SK-N-SH (cell line): ENCODE results near the gene TMEM72. TPM values are rescaled to one million over a fixed set of nuclear protein-coding genes. Genes with fewer than 3 reads are reported as not detected.

Source experiments
- CTCF ChIA-PET: fragments of 300-600, 350-600 bp; formaldehyde crosslinking; extraction: SDS; loops from one replicate; lab custom pipeline; 2021; lab: Yijun Ruan, JAX
- POLR2A ChIA-PET: fragments of 350-600 bp; sonication (Branson Sonifier 250); formaldehyde crosslinking; extraction: SDS; loops from one replicate; lab custom pipeline; 2020; ENCODE audit warnings: antibody characterized with exemption, inconsistent platforms; lab: Yijun Ruan, JAX
- DNase-seq: peaks from one replicate; pipeline ENCODE4 v3.0.0; 2012
- H2AFZ ChIP-seq: fragments of 200-600 bp; sonication (generic); 2 replicates; pipeline ENCODE4 v1.8.1; 2016; ENCODE audit warnings: antibody characterized with exemption, mild to moderate bottlenecking, low read depth
- H3F3A ChIP-seq: fragments of 200-600 bp; sonication (generic); replicated peaks from 2 replicates; pipeline ENCODE3; 2016; ENCODE audit warnings: antibody characterized with exemption, mild to moderate bottlenecking; ENCODE audit not compliant: insufficient read depth
- H3K27ac ChIP-seq, 2 experiments: fragments of 200-500 bp in 1 of 2; fragments of 200-600 bp in 1 of 2; sonication (Bioruptor generic) in 1 of 2; sonication (generic), shearing (Covaris generic) in 1 of 2; 2 replicates each; pipeline versions ENCODE4 v1.5.1 to v1.6.1; 2014 to 2016; ENCODE audit warnings: low read depth in 2 of 2, inconsistent platforms in 1 of 2, low read length in 1 of 2, mild to moderate bottlenecking in 1 of 2, mixed read lengths in 1 of 2
- H3K27me3 ChIP-seq: fragments of 200-600 bp; sonication (generic), shearing (Covaris generic); 2 replicates; pipeline ENCODE4 v1.6.1; 2016; ENCODE audit warnings: mixed run types; ENCODE audit not compliant: insufficient read depth
- H3K36me3 ChIP-seq, 2 experiments: fragments of 200-500 bp in 1 of 2; fragments of 200-600 bp in 1 of 2; sonication (Bioruptor generic) in 1 of 2; sonication (generic) in 1 of 2; replicated peaks in 1 of 2; 2 replicates each; pipeline versions ENCODE3 to v1.5.1; 2014 to 2016; ENCODE audit warnings: low read length in 1 of 2, mild to moderate bottlenecking in 1 of 2; ENCODE audit not compliant: insufficient read depth in 2 of 2, control insufficient read depth in 1 of 2
- H3K4me1 ChIP-seq, 2 experiments: fragments of 200-500 bp in 1 of 2; fragments of 200-600 bp in 1 of 2; sonication (Bioruptor generic) in 1 of 2; sonication (generic), shearing (Covaris generic) in 1 of 2; 2 replicates each; pipeline versions ENCODE4 v1.5.1 to v1.6.1; 2014 to 2016; ENCODE audit warnings: low read depth in 1 of 2, low read length in 1 of 2, mixed run types in 1 of 2; ENCODE audit not compliant: insufficient read depth in 2 of 2, control insufficient read depth in 1 of 2
- H3K4me2 ChIP-seq: fragments of 200-600 bp; sonication (generic), shearing (Covaris generic); 2 replicates; pipeline ENCODE4 v1.6.1; 2017; ENCODE audit warnings: mixed run types
- H3K4me3 ChIP-seq, 2 experiments: fragments of 200-500 bp in 1 of 2; fragments of 200-600 bp in 1 of 2; sonication (Bioruptor generic) in 1 of 2; sonication (generic), shearing (Covaris generic) in 1 of 2; 2 replicates each; pipeline versions ENCODE4 v1.5.1 to v1.8.1; 2014 to 2016; ENCODE audit warnings: low read depth in 2 of 2, inconsistent platforms in 1 of 2, low read length in 1 of 2, mild to moderate bottlenecking in 1 of 2, mixed read lengths in 1 of 2, moderate library complexity in 1 of 2
- H3K79me2 ChIP-seq: fragments of 200-600 bp; sonication (generic); 2 replicates; pipeline ENCODE4 v1.8.1; 2017; ENCODE audit warnings: mild to moderate bottlenecking; ENCODE audit not compliant: insufficient read depth
- H3K9ac ChIP-seq: fragments of 200-600 bp; sonication (generic); 2 replicates; pipeline ENCODE4 v1.6.1; 2017; ENCODE audit warnings: mixed run types
- H3K9me2 ChIP-seq: fragments of 200-600 bp; sonication (generic); 2 replicates; pipeline ENCODE4 v1.6.1; 2017; ENCODE audit warnings: mixed run types
- H3K9me3 ChIP-seq: fragments of 200-600 bp; sonication (generic); 2 replicates; pipeline ENCODE4 v1.6.1; 2017; ENCODE audit warnings: mixed run types, mild to moderate bottlenecking, moderate library complexity
- H4K20me1 ChIP-seq: fragments of 200-600 bp; sonication (generic); 2 replicates; pipeline ENCODE4 v1.6.1; 2017; ENCODE audit warnings: mild to moderate bottlenecking, mixed run types; ENCODE audit not compliant: insufficient read depth
- CHD2 ChIP-seq: fragments of 150-350 bp; IDR thresholded peaks from 2 replicates; pipeline ENCODE4 v1.6.1; 2018; ENCODE audit warnings: low read length; ENCODE audit not compliant: partially characterized antibody
- EP300 ChIP-seq, 2 experiments: IDR thresholded peaks; 2 replicates each; pipeline versions ENCODE4 v1.4.0 to v1.6.1; 2012; ENCODE audit warnings: borderline replicate concordance in 1 of 2, low read depth in 1 of 2, low read length in 1 of 2
- FOSL2 ChIP-seq: IDR thresholded peaks from 2 replicates; pipeline ENCODE4 v1.4.0; 2012; ENCODE audit warnings: low read depth, mild to moderate bottlenecking, moderate library complexity, borderline replicate concordance
- FOXM1 ChIP-seq: IDR thresholded peaks from 2 replicates; pipeline ENCODE4 v1.4.0; 2012; ENCODE audit warnings: low read depth, mild to moderate bottlenecking
- GABPA ChIP-seq: IDR thresholded peaks from 2 replicates; pipeline ENCODE4 v1.4.0; 2012; ENCODE audit warnings: low read depth, mild to moderate bottlenecking
- JUND ChIP-seq: IDR thresholded peaks from 2 replicates; pipeline ENCODE4 v1.4.0; 2012
- NFIC ChIP-seq: IDR thresholded peaks from 2 replicates; pipeline ENCODE4 v1.4.0; 2012; ENCODE audit warnings: borderline replicate concordance
- NRF1 ChIP-seq: IDR thresholded peaks from 2 replicates; pipeline ENCODE4 v1.6.1; 2012; ENCODE audit warnings: low read depth, mild to moderate bottlenecking, low read length
- POLR2AphosphoS5 ChIP-seq: IDR thresholded peaks from 2 replicates; pipeline ENCODE4 v1.6.1; 2012; ENCODE audit warnings: low read depth, low read length
- RCOR1 ChIP-seq: fragments of 150-350 bp; IDR thresholded peaks from 2 replicates; pipeline ENCODE4 v1.6.1; 2017; ENCODE audit warnings: antibody characterized with exemption, low read length
- RXRA ChIP-seq: IDR thresholded peaks from 2 replicates; pipeline ENCODE4 v1.4.0; 2012; ENCODE audit warnings: low read depth, mild to moderate bottlenecking, borderline replicate concordance
- TCF12 ChIP-seq: IDR thresholded peaks from 2 replicates; pipeline ENCODE4 v1.4.0; 2012
- WGBS: methylation state at CpG from one replicate; pipeline ENCODE4 v1.1.6; 2017; ENCODE audit warnings: low lambda C conversion rate; 5-methylcytosine and 5-hydroxymethylcytosine counted together
- polyA plus RNA-seq, 3 experiments: library from polyadenylated mRNA; depleted of rRNA; stranded (reverse); fragments of >200 nt; gene quantifications; 2 replicates each; pipeline ENCODE4 v1.2.3, GENCODE V29; 2012
- TF ChIP-seq, protein P1 (sequence below): IDR thresholded peaks from 2 replicates; pipeline ENCODE4 v1.4.0; 2012; ENCODE audit warnings: low read depth
- TF ChIP-seq, protein P2 (sequence below): IDR thresholded peaks from 2 replicates; pipeline ENCODE4 v1.4.0; 2012; ENCODE audit warnings: low read depth, borderline replicate concordance
- TF ChIP-seq, protein P3 (sequence below): fragments of 200-600 bp; sonication (generic); IDR thresholded peaks from 2 replicates; pipeline ENCODE4 v1.6.1; 2017; ENCODE audit warnings: antibody characterized with exemption, mild to moderate bottlenecking, moderate library complexity
- TF ChIP-seq, protein P4 (sequence below): IDR thresholded peaks from 2 replicates; pipeline ENCODE4; 2012
- TF ChIP-seq, protein P5 (sequence below): IDR thresholded peaks from 2 replicates; pipeline ENCODE4 v1.6.1; 2012; ENCODE audit warnings: mild to moderate bottlenecking, low read depth, low read length, moderate library complexity

The TMEM72 gene
- polyA plus RNA-seq, 1 of the 3 experiments (the other 2 are of a cell fraction): not detected

DNA sequence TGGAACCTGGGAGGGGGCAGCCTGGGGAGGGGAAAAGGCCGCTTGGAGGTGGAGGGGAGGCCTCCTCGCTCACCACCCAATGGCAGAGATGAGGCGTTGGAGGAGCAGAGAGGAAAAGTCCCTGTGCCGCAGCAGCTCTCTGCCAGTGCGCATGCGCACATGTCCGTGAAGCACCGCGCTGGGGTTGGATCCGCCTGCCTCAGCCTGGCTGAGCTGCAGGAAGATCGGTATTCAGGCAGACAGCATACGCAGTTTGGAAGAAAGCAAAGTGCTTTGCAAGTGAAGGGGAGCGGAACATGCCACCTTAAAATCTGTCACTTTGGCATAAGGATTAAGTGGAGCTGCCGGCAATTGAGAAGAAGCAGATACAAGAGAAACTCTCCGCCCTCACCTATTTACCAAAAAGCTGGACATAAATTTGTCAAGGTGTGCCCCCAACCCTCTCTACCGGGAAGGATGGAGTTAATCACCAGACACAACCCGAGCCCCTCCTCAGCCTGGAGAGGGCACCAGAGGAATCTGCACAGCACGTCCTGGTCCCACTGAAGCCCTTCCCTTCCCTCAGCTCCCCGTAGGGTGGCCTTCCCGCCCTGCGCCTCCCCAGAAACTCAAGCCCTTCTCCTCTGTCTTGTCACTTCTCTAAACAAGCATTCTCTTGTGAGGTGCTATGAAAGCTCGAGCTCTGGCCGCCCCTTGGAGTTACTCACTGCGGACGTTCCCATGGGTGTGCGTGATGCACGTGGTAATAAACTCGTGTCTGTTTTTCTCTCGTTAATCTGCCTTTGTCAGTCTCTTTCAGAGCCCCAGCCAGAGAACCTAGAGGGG, 32.2 kb upstream of the TMEM72 start:
- peak; percentile 86 for DNase-seq
- H3K4me3 ChIP-seq: peak overlapping the region; percentile 40 to 61
- H3K36me3 ChIP-seq: no peaks in the 10 kb centered on the region
- no peaks in the 10 kb centered on the region for H3F3A ChIP-seq
- CTCF ChIA-PET: interaction anchor here (1.1 to 4.8 kb wide), 4 partner anchors 14 to 1189 kb away, joined by 3 to 32 read pairs (median 4); no protein-coding TSS in a partner anchor
- no peaks in the 10 kb centered on the region for H3K9me2 ChIP-seq
- TF ChIP-seq JUND: no peak
- TF ChIP-seq, protein P1, sequence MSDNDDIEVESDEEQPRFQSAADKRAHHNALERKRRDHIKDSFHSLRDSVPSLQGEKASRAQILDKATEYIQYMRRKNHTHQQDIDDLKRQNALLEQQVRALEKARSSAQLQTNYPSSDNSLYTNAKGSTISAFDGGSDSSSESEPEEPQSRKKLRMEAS: 0 out of 2 replicates have a peak, but pooled peaks have one; percentile 24
- TF ChIP-seq NRF1: peak; percentile 68
- TF ChIP-seq, all 33 proteins: peak for 2
- Histone ChIP-seq H3K27ac (no peak overlapping the region), H3K4me1 (peaks cover 0 to 10% of the 10 kb centered on the region in 2 experiments; a peak in 1 of 4 replicates), H3K4me2 (peak overlapping the region; percentile 82), H3K27me3 (peaks cover 32% of the 10 kb centered on the region), H2AFZ (peak overlapping the region; percentile 63), H3K79me2 (no peaks in the 10 kb centered on the region), H3K9me3 (no peaks in the 10 kb centered on the region), H4K20me1 (no peaks in the 10 kb centered on the region), H3K9ac (no peak overlapping the region)
- 4% methylated on average over 25 of the region's 29 CpGs for WGBS
- POLR2A ChIA-PET: no interaction called here

DNA sequence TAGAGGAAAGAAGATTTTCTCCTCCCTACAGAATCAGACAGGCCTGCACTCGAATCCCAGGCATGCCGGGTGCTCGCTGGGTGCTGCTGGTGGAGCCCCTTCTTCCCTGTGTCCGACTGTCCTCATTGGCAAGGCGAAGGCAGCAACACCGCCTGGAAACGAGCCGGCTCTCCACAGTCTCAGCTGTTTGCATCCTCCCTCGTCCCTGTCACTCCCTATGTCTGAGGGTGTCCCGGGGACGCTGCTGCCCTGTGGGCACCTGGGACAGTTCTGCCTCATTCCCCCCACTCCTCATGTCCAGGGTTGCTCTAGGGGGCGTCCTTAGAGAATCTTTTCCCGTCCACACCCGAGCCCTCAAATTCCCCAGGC, 31.6 kb upstream of the TMEM72 start:
- POLR2A ChIA-PET: no interaction called here
- Histone ChIP-seq H3K27me3 (peaks cover 32% of the 10 kb centered on the region), H3K36me3 (no peaks in the 10 kb centered on the region), H3F3A (no peaks in the 10 kb centered on the region), H3K4me1 (peaks cover 0 to 10% of the 10 kb centered on the region in 2 experiments; a peak in 1 of 4 replicates), H3K4me3 (peak overlapping the region in 1 of 2 experiments; percentile 40; a peak in 3 of 4 replicates), H3K79me2 (no peaks in the 10 kb centered on the region), H4K20me1 (no peaks in the 10 kb centered on the region), H3K9me3 (no peaks in the 10 kb centered on the region), H3K27ac (no peak overlapping the region), H3K9ac (no peak overlapping the region), H3K9me2 (no peaks in the 10 kb centered on the region), H3K4me2 (peak overlapping the region; percentile 82), H2AFZ (peak overlapping the region; percentile 63; the same call in 1 of the 2 replicates)
- CTCF ChIA-PET: interaction anchor here (1.1 to 4.8 kb wide), 4 partner anchors 14 to 1189 kb away, joined by 3 to 32 read pairs (median 4); no protein-coding TSS in a partner anchor
- 16% methylated on average over 14 of the region's 14 CpGs for WGBS
- peak; percentile 38 for DNase-seq
- TF ChIP-seq, protein P2, sequence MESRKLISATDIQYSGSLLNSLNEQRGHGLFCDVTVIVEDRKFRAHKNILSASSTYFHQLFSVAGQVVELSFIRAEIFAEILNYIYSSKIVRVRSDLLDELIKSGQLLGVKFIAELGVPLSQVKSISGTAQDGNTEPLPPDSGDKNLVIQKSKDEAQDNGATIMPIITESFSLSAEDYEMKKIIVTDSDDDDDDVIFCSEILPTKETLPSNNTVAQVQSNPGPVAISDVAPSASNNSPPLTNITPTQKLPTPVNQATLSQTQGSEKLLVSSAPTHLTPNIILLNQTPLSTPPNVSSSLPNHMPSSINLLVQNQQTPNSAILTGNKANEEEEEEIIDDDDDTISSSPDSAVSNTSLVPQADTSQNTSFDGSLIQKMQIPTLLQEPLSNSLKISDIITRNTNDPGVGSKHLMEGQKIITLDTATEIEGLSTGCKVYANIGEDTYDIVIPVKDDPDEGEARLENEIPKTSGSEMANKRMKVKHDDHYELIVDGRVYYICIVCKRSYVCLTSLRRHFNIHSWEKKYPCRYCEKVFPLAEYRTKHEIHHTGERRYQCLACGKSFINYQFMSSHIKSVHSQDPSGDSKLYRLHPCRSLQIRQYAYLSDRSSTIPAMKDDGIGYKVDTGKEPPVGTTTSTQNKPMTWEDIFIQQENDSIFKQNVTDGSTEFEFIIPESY: no peak
- no peak for TF ChIP-seq JUND
- no peak for TF ChIP-seq FOSL2
- no peak for TF ChIP-seq RCOR1
- no peak for TF ChIP-seq NFIC
- no peak for TF ChIP-seq RXRA
- no peak for TF ChIP-seq GABPA
- TF ChIP-seq CHD2: no peak
- TF ChIP-seq, protein P3, sequence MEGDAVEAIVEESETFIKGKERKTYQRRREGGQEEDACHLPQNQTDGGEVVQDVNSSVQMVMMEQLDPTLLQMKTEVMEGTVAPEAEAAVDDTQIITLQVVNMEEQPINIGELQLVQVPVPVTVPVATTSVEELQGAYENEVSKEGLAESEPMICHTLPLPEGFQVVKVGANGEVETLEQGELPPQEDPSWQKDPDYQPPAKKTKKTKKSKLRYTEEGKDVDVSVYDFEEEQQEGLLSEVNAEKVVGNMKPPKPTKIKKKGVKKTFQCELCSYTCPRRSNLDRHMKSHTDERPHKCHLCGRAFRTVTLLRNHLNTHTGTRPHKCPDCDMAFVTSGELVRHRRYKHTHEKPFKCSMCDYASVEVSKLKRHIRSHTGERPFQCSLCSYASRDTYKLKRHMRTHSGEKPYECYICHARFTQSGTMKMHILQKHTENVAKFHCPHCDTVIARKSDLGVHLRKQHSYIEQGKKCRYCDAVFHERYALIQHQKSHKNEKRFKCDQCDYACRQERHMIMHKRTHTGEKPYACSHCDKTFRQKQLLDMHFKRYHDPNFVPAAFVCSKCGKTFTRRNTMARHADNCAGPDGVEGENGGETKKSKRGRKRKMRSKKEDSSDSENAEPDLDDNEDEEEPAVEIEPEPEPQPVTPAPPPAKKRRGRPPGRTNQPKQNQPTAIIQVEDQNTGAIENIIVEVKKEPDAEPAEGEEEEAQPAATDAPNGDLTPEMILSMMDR: no peak
- TF ChIP-seq, protein P1: no peak
- no peak for TF ChIP-seq POLR2AphosphoS5
- no peak for TF ChIP-seq EP300 (IDR thresholded peaks at IDR 0.05; ENCODE audit: borderline replicate concordance in 1 of 2, low read depth in 1 of 2, low read length in 1 of 2)
- TF ChIP-seq, protein P4, sequence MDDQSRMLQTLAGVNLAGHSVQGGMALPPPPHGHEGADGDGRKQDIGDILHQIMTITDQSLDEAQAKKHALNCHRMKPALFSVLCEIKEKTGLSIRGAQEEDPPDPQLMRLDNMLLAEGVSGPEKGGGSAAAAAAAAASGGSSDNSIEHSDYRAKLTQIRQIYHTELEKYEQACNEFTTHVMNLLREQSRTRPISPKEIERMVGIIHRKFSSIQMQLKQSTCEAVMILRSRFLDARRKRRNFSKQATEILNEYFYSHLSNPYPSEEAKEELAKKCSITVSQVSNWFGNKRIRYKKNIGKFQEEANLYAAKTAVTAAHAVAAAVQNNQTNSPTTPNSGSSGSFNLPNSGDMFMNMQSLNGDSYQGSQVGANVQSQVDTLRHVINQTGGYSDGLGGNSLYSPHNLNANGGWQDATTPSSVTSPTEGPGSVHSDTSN: no peak
- TF ChIP-seq, protein P5, sequence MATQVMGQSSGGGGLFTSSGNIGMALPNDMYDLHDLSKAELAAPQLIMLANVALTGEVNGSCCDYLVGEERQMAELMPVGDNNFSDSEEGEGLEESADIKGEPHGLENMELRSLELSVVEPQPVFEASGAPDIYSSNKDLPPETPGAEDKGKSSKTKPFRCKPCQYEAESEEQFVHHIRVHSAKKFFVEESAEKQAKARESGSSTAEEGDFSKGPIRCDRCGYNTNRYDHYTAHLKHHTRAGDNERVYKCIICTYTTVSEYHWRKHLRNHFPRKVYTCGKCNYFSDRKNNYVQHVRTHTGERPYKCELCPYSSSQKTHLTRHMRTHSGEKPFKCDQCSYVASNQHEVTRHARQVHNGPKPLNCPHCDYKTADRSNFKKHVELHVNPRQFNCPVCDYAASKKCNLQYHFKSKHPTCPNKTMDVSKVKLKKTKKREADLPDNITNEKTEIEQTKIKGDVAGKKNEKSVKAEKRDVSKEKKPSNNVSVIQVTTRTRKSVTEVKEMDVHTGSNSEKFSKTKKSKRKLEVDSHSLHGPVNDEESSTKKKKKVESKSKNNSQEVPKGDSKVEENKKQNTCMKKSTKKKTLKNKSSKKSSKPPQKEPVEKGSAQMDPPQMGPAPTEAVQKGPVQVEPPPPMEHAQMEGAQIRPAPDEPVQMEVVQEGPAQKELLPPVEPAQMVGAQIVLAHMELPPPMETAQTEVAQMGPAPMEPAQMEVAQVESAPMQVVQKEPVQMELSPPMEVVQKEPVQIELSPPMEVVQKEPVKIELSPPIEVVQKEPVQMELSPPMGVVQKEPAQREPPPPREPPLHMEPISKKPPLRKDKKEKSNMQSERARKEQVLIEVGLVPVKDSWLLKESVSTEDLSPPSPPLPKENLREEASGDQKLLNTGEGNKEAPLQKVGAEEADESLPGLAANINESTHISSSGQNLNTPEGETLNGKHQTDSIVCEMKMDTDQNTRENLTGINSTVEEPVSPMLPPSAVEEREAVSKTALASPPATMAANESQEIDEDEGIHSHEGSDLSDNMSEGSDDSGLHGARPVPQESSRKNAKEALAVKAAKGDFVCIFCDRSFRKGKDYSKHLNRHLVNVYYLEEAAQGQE: no peak
- TF ChIP-seq FOXM1: no peak
- no peak for TF ChIP-seq TCF12
